OCI-LY7 (cell line): Measurements from ENCODE around the gene GNAL.

Source experiments
- CTCF ChIP-seq: fragments of 200-600 bp; sonication (generic); conservative IDR thresholded peaks from 2 replicates; pipeline ENCODE4 v1.5.1; 2014; ENCODE audit warnings: mild to moderate bottlenecking, antibody characterized with exemption, low read length, moderate library complexity, mixed read lengths
- EZH2phosphoT487 ChIP-seq: fragments of 200-600 bp; sonication (generic); IDR thresholded peaks from 2 replicates; pipeline ENCODE4 v1.6.1; 2018; ENCODE audit warnings: low read depth, borderline replicate concordance, mild to moderate bottlenecking, mixed run types, antibody characterized with exemption, low read length, moderate library complexity, mixed read lengths

GRCh38 chr18:11671156-11671555 lies 17.9 kb upstream of the GNAL start:
- TF ChIP-seq CTCF (no peak), EZH2phosphoT487 (no peak)
